Suppressor macrophage treated with lipopolysaccharide for 4 hours (primary cell): ENCODE measurements around the gene R3HDM4.
"Not testable (repeated sequence)": the region's sequence is repeated elsewhere in the genome, so short reads cannot be mapped to it uniquely, and the experiment has no call there.

ENCODE experiments used
- DNase-seq: peaks from one replicate; pipeline ENCODE4 v3.0.0-alpha.2; 2020

R3HDM4 gene

DNA sequence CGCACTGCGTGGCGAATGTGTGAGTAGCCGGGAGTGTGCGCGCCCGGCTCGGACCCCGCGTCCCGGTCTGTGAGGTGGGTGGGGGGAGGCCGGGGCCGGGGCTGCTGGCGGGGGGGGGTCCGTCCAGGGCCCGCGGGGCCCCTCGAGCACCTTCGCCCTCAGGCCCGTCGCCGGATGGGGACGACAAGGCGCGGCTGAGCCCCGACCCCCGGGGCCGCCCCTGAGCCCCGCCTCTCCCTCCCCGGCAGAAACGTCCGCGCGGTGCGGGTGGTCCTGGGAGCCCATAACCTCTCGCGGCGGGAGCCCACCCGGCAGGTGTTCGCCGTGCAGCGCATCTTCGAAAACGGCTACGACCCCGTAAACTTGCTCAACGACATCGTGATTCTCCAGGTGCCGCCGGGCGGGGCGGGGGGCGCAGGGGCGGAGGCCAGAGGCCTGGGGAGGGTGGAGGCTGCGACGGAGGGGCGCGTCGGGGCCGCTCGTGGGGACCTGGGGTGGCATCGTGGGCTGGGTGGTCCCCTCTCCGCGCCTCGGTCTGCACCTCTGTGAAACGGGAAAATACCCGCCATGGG, 59.9 kb downstream of the R3HDM4 start:
- DNase-seq: no peak

- no peak for DNase-seq
Observed at GRCh38 chr19:852136-853013, 60.6 kb downstream of the R3HDM4 start, which contains the start of gene ELANE. TSS of gene ELANE (plus strand) at chr19:852303. CDS start at chr19:852329, 26 bp downstream.

DNA sequence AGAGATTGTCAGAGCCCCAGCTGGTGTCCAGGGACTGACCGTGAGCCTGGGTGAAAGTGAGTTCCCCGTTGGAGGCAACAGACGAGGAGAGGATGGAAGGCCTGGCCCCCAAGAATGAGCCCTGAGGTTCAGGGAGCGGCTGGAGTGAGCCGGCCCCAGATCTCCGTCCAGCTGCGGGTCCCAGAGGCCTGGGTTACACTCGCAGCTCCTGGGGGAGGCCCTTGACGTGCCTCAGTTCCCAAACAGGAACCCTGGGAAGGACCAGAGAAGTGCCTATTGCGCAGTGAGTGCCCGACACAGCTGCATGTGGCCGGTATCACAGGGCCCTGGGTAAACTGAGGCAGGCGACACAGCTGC, 62.1 kb downstream of the R3HDM4 start:
- no peak for DNase-seq

DNA sequence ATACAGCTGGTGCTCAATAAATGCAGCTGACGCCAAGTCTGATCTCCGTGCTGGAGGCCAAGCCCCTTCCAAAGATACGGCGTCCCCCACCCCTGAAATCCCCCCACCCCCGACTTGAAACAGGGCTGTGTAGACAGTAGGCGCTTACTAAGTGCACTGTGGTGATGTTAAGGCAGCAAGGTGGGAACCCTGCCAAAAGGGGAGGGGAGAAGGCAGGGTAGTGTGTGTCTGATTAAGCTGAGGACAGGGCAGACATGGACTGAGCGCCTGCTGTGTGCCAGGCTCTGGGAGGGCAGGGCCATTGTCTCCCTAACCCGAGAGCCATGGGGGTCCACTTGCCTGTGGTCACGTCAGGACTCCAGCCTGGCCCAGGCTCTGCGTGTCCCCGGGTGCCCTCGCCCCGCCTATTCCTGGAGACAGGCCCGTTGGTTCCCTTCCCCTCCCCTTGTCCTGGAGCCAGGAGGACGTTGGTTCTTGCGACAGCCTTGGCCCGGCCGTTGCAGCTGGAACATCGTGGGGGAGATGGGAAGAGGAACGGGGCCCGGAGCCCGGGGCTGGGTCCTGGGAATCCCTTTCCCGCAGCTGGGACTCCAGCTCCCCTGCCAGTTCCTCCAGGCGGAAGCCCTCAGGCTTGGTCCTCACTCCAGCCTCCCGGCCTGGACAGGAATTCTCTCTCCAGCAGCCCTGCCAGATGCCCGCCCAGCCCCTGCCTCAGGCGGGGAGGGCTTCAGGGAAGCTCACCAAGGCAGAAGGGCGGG, 62.6 kb downstream of the R3HDM4 start:
- peak; percentile 81 for DNase-seq

DNA sequence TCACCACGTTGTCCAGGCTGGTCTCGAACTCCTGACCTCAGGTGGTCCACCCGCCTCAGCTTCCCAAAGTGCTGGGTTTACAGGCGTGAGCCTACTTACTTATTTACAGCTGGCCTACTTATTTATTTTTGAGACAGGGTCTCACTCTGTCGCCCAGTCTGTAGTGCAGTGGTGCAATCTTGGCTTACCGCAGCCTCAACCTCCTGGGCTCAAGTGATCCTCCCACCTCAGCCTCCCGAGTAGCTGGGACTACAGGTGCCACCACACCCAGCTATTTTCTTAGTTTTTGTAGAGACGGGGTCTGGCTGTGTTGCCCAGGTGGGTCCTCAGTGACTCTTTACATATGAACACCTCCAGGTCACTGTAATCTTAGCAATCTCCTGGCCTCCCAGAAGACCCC, 63.8 kb downstream of the R3HDM4 start:
- DNase-seq: not testable (repeated sequence)

GRCh38 chr19:848386-848921, 64.6 kb downstream of the R3HDM4 start:
- no peak for DNase-seq
